ENCODE measurements around the gene THAP4. TPM values are rescaled to one million over a fixed set of nuclear protein-coding genes. Genes with fewer than 3 reads are reported as not detected.
A peak's percentile ranks its signal among the peaks of the same experiment; 100 is the strongest.

Gene THAP4
- total RNA-seq, 1 donor from 2014 or later = 63.9 TPM

DNA sequence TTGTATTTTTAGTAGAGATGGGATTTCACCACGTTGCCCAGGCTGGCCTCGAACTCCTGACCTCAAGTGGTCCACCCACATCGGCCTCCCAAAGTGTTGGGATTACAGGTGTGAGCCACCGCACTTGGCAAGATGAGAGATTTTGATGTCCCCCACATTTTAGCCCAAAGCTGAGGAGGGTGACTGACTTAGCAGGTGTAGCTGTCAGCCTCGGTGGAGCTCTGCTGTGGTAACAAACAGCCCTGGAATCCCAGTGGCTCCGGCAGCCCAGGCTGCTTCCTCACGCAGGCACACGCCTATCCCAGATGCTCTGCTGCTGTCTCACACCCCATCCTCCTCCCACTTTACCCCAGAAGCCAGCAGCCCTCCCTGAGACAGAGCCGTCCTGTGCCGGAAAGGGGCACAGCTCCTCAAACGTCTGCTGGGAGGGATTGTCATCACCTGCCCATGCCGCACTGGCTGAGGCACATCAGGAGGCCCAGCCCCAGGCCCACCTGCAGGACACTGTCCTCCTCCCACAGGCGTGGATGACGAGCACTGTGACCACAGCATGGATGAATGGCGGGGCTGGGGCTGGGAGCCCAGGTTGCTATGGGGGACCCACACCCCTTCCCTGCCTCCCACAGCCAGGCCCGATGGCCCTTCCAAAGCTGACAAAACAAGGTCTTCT is 89.0 kb downstream of the THAP4 start:
- DNase-seq = no peak
- Mint-ChIP-seq H3K4me1 (no peaks in the 10 kb centered on the region), H3K27ac (no peak overlapping the region), H3K4me3 (no peak overlapping the region), H3K9me3 (no peaks in the 10 kb centered on the region), H3K36me3 (ENCODE audit: low read depth) (no peaks in the 10 kb centered on the region), H3K27me3 (peaks cover 13% of the 10 kb centered on the region)
- intact Hi-C loops (cut with micrococcal nuclease) = no loop called here

DNA sequence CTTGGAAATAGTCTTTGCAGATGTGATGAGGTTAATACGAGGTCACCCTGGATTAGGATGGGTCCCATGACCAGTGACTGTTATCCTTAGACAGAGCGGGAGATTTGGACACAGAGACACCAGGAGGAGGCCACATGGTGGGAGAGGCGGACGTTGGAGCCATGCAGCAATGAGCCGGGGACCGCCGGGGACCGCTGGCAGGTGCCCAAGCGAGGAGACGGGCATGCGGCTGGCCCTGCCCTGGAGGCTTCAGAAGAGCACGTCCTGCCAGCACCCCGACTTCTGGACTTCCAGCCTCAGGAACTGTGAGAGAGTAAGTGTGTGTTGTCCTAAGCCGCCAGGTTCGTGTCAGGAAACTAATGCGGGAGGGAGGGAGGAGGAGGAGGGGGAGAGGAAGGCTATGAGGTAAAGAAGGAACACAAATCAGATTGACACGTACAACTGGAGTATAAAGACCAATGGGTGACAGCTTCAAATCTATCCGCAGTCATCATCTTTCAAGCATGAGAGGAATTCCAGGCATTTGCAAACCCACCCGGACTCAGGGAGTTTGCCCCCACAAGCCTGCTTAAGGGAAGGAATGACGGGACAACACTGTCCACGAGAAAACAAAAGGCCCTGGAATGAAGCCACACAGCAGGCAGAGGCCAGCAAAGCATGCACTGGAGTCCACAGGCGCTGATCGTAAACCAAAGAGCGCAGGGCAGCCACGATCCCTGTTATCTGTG is 90.0 kb downstream of the THAP4 start:
- peaks cover 15% of the 10 kb centered on the region for H3K27me3 Mint-ChIP-seq
- no peaks in the 10 kb centered on the region for H3K4me1 Mint-ChIP-seq
- H3K9me3 Mint-ChIP-seq = no peaks in the 10 kb centered on the region
- no peak overlapping the region for H3K4me3 Mint-ChIP-seq
- no peak overlapping the region for H3K27ac Mint-ChIP-seq
- H3K36me3 Mint-ChIP-seq (ENCODE audit: low read depth) = no peaks in the 10 kb centered on the region
- intact Hi-C loops (cut with micrococcal nuclease) = no loop called here
- DNase-seq = no peak

DNA sequence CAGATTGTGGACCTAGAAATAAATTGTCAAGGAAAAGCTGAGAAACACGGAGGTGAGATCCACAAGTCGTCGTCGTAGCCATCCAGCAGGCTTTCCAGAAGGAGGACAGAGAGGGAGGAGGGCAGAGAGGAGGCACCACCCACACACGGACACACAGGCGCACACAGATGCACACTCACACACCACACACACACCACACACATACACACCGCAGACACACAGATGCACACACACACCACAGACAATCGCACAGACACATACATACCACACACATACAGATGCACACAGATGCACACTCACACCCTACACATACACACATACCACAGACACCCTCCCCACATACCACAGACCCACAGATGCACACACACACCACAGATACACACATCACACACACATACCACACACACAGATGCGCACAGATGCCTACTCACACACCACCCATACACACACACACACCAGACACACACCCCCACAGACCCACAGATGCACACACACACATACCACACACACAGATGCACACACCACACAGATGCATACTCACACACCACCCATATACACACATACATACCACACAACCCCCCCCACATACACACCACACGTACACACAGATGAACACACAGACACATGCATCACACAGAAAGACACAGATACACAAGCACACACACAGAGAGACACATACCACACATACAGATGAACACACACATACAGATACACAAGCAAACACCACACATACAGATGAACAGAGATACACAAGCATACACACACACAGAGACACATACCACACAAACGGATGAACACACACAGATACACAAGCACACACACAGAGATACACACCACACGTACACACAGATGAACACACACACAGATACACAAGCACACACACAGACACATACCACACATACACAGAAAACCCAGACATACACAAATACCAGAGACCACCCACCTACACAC is 91.2 kb downstream of the THAP4 start:
- Mint-ChIP-seq H3K4me1 (no peaks in the 10 kb centered on the region), H3K9me3 (no peaks in the 10 kb centered on the region), H3K4me3 (no peak overlapping the region), H3K27ac (no peak overlapping the region), H3K27me3 (peaks cover 15% of the 10 kb centered on the region), H3K36me3 (ENCODE audit: low read depth) (no peaks in the 10 kb centered on the region)
- intact Hi-C loops (cut with micrococcal nuclease) = no loop called here
- no peak for DNase-seq

DNA sequence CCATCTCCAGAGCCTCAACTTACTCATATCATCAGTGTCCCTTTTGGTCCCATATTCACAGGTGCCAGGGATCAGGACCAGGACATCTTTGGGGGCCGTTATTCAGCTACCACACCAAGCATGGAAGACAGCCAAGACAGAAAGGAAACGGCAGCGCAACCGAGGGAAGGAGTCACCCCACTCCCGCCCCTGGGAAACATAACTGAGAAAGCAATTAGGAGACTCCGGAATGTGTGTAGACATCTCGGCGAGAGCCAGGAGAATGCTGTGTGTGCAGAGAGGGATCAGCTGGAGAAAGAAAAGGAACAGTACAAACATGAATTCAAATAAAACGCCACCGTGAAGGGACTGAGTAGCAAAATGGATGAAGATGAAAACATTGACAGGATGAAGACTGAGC is 91.9 kb downstream of the THAP4 start:
- Mint-ChIP-seq H3K9me3 (no peaks in the 10 kb centered on the region), H3K27me3 (peaks cover 19% of the 10 kb centered on the region), H3K4me1 (no peaks in the 10 kb centered on the region), H3K4me3 (no peak overlapping the region), H3K27ac (no peak overlapping the region), H3K36me3 (ENCODE audit: low read depth) (no peaks in the 10 kb centered on the region)
- no peak for DNase-seq
- intact Hi-C loops (cut with micrococcal nuclease) = no loop called here

DNA sequence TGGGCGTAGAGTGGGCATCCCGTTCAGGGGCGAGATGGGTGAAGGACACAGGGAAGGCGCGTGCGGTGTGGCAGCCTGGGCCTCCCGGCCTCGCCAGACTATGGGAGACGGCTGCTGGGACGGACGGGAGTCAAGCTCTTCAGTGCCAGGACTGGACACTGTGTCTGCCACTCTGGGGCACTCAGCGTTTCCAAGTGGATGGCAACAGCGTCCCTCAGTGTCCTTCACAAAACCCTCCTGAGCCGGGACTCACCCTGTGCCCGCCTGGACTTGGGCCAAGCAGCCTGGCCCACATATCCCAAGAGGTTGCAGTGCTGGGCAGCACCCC is 94.7 kb downstream of the THAP4 start:
- H3K4me3 Mint-ChIP-seq = no peak overlapping the region
- H3K27me3 Mint-ChIP-seq = peaks cover 17% of the 10 kb centered on the region
- intact Hi-C loops (cut with micrococcal nuclease) = no loop called here
- H3K27ac Mint-ChIP-seq = no peak overlapping the region
- H3K9me3 Mint-ChIP-seq = no peaks in the 10 kb centered on the region
- no peaks in the 10 kb centered on the region for H3K4me1 Mint-ChIP-seq
- DNase-seq = no peak
- H3K36me3 Mint-ChIP-seq (ENCODE audit: low read depth) = no peaks in the 10 kb centered on the region

DNA sequence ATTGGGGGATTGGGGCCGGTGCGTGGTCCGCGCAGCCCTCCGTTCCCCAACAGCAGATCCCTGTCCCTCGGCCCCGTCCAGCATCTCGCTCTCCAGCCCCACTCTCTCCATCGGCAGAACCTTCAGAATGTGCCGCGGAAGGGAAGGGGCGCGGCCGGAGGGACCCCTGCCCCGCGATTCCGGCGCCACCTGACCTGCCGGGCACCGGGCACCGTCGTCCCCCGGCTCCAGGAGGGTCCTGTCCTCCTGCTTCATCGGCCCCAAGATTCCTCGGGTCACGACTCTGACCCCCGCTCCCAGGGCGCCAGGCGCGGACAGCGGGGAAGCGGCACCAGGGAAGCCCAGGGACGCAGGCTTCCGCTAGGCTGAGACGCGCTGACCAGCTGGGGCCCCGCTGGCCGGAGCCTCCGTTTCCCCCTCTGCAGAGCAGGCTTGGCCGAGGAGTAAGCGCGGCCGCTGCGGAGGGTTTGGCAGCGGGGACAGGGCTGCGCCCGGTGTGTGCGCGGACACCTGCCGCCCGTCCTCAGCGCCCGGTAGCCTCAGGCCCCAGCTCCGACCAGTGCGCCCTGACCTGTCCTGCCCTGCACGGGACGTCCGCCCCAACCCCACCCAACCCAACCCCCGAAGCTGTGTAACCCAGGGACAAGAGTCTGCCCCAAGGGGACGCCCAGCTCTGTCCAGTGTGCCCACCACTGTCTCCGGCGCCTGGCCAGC is 95.2 kb downstream of the THAP4 start:
- no peak overlapping the region for H3K4me3 Mint-ChIP-seq
- intact Hi-C loops (cut with micrococcal nuclease) = loop anchor here (1.0 kb wide), 2 partner anchors 33 to 340 kb away; partner anchors contain the start of gene STK25
- H3K27ac Mint-ChIP-seq = no peak overlapping the region

DNA sequence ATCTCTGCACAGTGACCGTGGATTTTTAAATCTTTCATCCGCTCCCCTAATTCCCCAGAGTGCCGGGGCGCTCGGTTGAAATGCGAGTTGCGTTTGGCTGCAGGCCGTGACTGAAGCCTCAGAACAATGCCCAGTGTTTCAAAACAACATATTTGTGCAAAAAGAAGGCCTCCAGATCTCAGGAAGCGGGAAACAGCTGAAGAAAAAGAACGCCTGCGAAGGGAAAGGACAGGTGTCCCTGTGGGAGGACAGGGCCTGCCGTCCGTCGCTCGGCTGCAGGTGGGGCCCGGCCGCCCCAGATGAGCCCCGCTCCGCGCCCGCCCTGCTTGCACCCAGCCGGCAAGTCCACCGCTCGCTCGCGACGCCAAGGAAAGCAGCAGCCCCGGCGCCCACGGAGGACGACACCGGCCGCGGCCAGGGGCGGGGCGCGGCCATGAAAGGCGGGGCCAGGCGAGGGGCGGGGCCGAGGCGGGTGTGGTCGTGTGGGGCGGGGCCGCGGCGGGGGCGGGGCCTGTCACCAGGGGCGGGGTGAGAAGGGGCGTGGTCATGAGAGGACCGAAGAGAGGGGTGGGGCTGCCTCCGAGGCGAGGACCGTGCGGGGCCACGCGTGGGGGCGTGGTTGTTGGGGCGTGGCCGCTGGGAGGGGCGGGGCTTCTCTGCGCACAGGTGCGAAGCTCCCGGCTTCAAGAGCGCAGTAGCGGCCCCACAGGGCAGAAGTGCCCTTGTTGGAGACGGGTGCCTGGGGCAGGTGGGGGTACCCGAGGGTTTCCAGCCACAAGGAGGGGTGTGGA is 96.0 kb downstream of the THAP4 start:
- H3K4me1 Mint-ChIP-seq = no peaks in the 10 kb centered on the region
- peaks cover 17% of the 10 kb centered on the region for H3K27me3 Mint-ChIP-seq
- H3K9me3 Mint-ChIP-seq = no peaks in the 10 kb centered on the region
- intact Hi-C loops (cut with micrococcal nuclease) = loop anchor here (1.0 kb wide), 2 partner anchors 33 to 340 kb away; partner anchors contain the start of gene STK25
- no peaks in the 10 kb centered on the region for H3K36me3 Mint-ChIP-seq (ENCODE audit: low read depth)
- H3K4me3 Mint-ChIP-seq = peak overlapping the region; percentile 75
- peak; percentile 90 for DNase-seq
- H3K27ac Mint-ChIP-seq = no peak overlapping the region

More for the DNA sequence above, 95.2 kb downstream of the THAP4 start:
- DNase-seq = no peak
- no peaks in the 10 kb centered on the region for H3K4me1 Mint-ChIP-seq
- no peaks in the 10 kb centered on the region for H3K9me3 Mint-ChIP-seq
- H3K36me3 Mint-ChIP-seq (ENCODE audit: low read depth) = no peaks in the 10 kb centered on the region
- H3K27me3 Mint-ChIP-seq = peaks cover 17% of the 10 kb centered on the region

DNA sequence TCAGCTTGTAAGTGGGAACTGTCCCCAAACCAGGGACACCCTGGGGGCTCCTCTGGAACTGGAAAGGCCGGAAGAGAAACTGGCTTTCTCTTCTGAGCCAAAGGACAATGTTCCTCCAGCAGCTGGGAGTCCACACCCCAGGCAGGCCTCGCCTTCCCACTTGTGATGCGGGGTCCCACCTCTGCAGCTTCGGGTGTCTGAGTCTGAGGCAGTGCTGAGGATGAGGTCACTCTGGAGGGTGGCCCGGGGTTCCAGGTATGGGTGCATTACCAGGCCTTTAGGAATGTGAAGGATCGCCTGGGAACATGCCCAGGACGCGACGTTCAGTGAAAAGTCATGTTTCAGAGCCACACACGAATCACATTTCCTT is 96.6 kb downstream of the THAP4 start:
- intact Hi-C loops (cut with micrococcal nuclease) = no loop called here
- Mint-ChIP-seq H3K4me3 (peak overlapping the region; percentile 75), H3K36me3 (ENCODE audit: low read depth) (no peaks in the 10 kb centered on the region), H3K27me3 (peaks cover 17% of the 10 kb centered on the region), H3K9me3 (no peaks in the 10 kb centered on the region), H3K27ac (no peak overlapping the region), H3K4me1 (no peaks in the 10 kb centered on the region)
- no peak for DNase-seq

DNA sequence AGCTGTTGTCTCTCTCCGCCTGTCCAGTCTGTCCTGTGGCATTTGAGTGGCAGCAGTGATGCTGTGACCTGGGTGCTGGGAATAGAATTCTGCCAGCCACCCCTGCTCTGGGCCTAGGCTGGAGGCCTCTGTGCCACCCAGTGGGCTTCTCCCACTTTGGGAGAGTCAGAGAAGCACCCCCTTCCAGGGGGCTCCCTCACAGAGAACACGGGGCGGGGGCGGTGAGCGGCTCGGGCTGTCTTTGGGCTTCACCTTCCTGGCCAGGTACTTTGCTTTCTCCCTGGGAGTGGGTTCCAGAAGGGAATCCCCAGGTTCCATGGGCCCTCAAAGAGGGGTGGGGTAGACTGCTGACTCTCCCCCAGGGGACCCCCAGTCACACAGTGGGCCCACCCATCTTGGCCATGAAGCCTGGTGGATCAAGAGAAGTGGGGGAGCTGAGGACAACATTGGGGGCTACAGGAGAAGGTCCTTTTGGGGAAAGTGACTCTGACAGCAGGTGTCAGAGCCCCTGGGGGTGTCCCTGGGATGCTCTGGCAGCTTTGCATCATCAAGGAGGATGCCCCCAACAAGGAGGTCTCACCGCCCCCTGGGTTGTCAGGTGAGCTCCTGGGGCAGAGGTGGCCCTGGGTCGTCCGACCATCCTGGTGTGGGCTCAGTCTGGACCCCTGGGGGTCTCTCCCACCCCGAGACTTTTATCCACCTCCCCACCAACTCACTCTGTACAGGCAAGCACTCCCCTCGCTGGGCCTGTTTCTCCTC is 97.2 kb downstream of the THAP4 start:
- no peak overlapping the region for H3K4me3 Mint-ChIP-seq
- intact Hi-C loops (cut with micrococcal nuclease) = no loop called here
- no peak for DNase-seq
- no peaks in the 10 kb centered on the region for H3K4me1 Mint-ChIP-seq
- H3K9me3 Mint-ChIP-seq = no peaks in the 10 kb centered on the region
- peaks cover 17% of the 10 kb centered on the region for H3K27me3 Mint-ChIP-seq
- no peaks in the 10 kb centered on the region for H3K36me3 Mint-ChIP-seq (ENCODE audit: low read depth)
- no peak overlapping the region for H3K27ac Mint-ChIP-seq

DNA sequence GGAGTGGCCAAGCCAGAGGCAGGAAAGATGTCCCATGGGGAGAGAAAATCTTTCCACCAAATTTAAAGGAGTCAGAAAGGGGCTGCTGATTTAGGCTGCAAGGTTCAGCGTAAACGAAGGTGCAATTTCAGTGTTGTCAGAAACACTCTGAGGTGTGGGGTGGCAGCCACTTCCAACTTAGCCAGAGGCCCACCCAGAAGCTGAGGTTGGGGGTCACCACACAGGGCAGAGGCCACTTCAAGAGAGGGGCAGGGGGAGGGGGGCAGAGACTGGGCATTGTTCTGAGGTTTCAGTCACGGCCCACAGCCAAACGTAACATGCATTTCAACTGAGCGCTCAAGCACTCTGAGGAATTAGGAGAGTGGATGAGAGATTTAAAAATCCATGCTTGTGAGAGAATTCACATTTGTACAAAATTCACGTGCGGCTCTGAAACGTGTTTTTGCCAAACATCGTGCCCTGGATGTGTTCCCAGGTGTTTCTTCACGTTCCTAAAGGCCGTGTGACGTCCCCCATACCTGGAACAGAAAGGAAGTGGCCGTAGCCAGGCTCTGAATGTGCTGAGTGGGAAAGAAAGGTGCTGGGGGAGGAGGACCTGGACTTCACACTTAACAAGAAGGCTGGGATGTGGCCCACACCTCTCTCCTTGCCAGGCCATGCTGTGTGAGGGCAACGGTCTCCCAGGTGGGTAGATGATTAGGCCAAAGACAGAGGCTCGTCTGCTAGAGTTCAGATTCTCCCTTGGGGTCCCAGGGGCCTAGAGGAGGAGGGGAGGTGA is 97.9 kb downstream of the THAP4 start:
- no peak for DNase-seq
- Mint-ChIP-seq H3K4me1 (no peaks in the 10 kb centered on the region), H3K4me3 (no peak overlapping the region), H3K9me3 (no peaks in the 10 kb centered on the region), H3K27me3 (peaks cover 17% of the 10 kb centered on the region), H3K36me3 (ENCODE audit: low read depth) (no peaks in the 10 kb centered on the region), H3K27ac (no peak overlapping the region)
- intact Hi-C loops (cut with micrococcal nuclease) = no loop called here

DNA sequence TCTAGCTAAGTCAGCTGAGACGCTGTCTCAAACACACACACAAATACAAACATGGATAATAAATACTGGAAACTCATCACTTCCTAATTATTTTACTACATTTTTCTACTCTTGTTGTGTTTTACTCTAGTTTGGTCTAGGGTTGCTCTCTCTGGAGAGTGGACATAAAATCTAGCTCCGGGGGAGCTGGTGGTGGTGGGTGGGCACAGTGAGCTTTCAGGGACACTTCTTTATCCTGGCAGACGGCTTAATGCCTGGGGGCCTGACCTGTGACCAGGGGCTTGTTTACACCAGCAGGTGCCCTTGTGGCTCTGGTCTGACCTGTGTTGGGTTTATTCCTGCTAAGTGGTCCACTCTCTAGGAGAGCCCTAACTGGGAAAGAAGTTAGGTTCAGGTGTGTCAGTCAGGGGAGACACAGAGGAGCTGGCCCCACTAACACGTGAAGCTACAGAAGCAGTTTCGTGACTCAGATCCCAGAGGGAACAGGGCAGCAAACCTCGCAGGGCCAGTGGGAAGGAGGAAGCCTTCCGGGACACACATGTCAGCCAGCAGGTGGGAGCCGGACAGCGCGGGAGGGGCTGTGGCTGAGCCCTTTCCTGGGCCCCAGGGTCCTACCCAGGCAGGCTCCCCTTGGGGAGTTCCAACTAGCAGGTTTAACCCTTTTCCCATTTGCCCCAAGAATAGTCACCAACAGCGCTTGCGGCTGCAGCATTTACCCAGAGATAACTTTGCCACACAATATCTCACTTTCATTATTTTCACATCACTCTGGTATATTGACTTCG is 100.9 kb downstream of the THAP4 start:
- Mint-ChIP-seq H3K9me3 (no peaks in the 10 kb centered on the region), H3K4me1 (no peaks in the 10 kb centered on the region), H3K27me3 (peaks cover 7% of the 10 kb centered on the region), H3K27ac (no peak overlapping the region), H3K36me3 (ENCODE audit: low read depth) (no peaks in the 10 kb centered on the region), H3K4me3 (no peak overlapping the region)
- no peak for DNase-seq
- intact Hi-C loops (cut with micrococcal nuclease) = no loop called here

Data from activated CD4-positive, alpha-beta T cell treated with anti-CD3 and anti-CD28 coated beads, Interleukin-2, amount 10 ng/mL, durations not matched to agents 24 days and 14 days (primary cell).